ENCODE results near the gene CELA2B.
A peak's percentile ranks its signal among the peaks of the same experiment; 100 is the strongest.

Gene CELA2B

GRCh38 chr1:15526490-15527339 lies 50.8 kb downstream of the CELA2B start, which contains the start of gene DNAJC16:
DNAJC16 (plus strand) TSS chr1:15526848; CDS start chr1:15529106, 2,258 bp downstream.
- DNase-seq (ENCODE audit: low spot score): peak; percentile 91
- in situ Hi-C loops (cut with MboI; ENCODE audit: low sequenced_read_pairs, unreplicated experiment): no loop called here
- no peak for TF ChIP-seq CTCF (IDR thresholded peaks at IDR 0.05; ENCODE audit: borderline replicate concordance, control extremely low read depth, extremely low read depth, insufficient read depth, missing control alignments)

DNA sequence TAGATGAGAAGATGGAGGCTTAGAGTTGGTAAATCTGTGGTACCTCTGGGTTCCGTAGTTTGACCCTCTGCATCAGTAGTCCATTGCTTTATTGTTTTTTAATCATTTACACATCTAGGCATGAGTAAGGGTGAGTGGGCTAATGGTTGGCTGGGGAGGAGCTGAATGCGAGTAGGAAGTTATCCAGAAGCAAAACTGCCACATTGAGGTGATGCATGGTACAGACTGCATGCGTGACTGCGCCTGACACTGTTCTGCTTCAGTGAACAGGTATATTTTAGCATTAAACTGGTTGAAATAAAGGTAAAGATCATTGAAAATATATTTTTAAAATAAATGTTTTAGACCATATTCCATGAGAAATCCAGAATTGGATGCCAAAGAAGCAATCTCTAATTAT lies 55.1 kb downstream of the CELA2B start:
- TF ChIP-seq CTCF (IDR thresholded peaks at IDR 0.05; ENCODE audit: borderline replicate concordance, control extremely low read depth, extremely low read depth, insufficient read depth, missing control alignments): no peak
- in situ Hi-C loops (cut with MboI; ENCODE audit: low sequenced_read_pairs, unreplicated experiment): no loop called here
- no peak for DNase-seq (ENCODE audit: low spot score)

GRCh38 chr1:15531682-15532081 lies 55.8 kb downstream of the CELA2B start:
- TF ChIP-seq CTCF (IDR thresholded peaks at IDR 0.05; ENCODE audit: borderline replicate concordance, control extremely low read depth, extremely low read depth, insufficient read depth, missing control alignments): no peak
- no peak for DNase-seq (ENCODE audit: low spot score)
- in situ Hi-C loops (cut with MboI; ENCODE audit: low sequenced_read_pairs, unreplicated experiment): no loop called here

DNA sequence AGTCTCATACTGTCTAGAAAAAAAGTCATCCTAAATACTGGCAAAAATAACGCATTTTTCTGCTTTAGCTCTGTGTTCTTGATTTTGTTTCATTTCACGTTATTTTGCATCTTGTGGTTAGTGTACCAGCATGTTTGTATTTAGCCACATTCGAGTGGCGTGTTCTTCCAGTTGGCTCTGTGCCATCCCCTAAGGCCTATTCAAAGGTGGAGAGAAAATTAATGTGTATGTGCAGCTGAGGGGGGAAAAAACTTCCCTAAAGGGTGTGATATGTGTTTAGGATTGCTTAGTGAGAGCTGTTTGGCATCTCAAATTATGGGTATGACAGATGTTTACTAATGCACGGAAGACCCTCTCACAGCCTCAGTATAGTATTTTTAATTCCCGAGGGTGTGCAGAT lies 62.9 kb downstream of the CELA2B start:
- no peak for TF ChIP-seq CTCF (IDR thresholded peaks at IDR 0.05; ENCODE audit: borderline replicate concordance, control extremely low read depth, extremely low read depth, insufficient read depth, missing control alignments)
- in situ Hi-C loops (cut with MboI; ENCODE audit: low sequenced_read_pairs, unreplicated experiment): no loop called here
- no peak for DNase-seq (ENCODE audit: low spot score)

DNA sequence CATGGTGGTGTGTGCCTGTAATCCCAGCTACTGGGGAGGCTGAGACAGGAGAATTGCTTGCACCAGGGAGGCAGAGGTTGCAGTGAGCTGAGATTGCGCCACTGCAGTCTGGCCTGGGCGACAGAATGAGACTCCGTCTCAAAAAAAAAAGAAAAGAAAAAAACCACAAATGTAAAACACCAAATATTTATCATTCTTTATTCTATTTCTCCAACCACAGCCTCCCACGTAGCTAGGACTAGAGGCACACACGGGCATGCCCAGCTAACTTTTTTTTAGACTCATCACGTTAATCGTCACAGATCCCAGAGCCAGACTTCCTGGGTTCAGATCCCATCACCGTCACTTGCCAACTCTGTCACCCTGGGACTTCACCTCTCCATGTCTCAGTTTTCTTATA lies 64.3 kb downstream of the CELA2B start:
- no peak for TF ChIP-seq CTCF (IDR thresholded peaks at IDR 0.05; ENCODE audit: borderline replicate concordance, control extremely low read depth, extremely low read depth, insufficient read depth, missing control alignments)
- no peak for DNase-seq (ENCODE audit: low spot score)
- in situ Hi-C loops (cut with MboI; ENCODE audit: low sequenced_read_pairs, unreplicated experiment): no loop called here

Measured in GM13976 (cell line).